Measurements from ENCODE around the gene ZBTB20.

The ZBTB20 gene

DNA sequence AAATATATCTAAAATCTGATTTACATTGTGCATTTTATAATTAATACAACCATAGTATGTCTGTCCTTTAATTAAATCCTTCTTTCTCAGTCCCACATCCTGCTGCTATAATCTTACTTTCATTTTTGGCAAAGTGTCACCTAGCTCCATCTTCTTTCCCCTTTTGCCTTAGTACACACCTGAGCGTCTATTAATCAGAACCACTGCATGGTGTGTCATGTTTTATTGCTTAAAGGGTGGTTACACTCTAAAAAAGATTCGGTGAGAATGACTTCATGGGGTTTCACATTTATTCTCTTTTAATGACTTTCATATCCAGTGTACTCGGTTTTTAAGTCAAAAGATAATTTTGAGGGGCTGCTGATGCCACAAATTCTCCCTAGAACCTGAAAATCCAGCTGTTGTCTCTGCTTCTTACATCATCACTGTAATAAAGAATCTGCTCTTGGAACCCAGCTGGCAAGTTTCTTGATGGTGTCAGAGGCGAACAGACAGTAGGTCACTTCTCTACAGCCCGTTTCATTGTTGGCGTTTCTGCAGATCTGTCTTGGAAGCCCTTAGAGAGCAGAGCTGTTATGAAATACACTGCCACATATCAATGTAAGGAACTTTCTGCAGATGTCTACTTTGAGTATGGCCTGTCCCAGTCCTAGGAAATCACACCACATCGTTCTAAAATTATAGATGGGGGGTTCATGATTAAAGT, 753.6 kb downstream of the ZBTB20 start:
- no peak for ATAC-seq
- DNase-seq: no peak
- Mint-ChIP-seq H3K4me3 (no peak overlapping the region), H3K9me3 (no peaks in the 10 kb centered on the region), H3K27me3 (no peaks in the 10 kb centered on the region), H3K4me1 (peaks cover 36% of the 10 kb centered on the region), H3K27ac (no peak overlapping the region), H3K36me3 (ENCODE audit: low read depth) (no peaks in the 10 kb centered on the region)

DNA sequence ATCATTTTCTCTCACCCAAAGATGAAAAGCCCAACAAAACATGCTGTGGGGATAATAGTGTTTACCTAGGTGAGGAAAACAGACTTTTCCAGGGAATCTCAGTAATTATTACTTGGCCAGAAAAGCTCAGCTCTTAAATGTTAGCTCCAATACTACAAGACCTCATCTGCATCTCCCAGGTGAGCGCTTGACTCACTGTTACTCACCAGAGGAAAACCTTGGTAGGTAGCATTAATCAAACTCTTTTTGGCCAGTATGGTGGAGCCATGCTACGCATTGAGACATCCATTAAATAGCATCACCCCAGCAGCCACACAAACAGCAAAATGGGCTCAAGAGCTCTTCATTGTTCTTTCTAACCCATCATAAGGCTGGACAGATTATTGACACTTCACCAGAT, 754.3 kb downstream of the ZBTB20 start:
- no peak overlapping the region for H3K4me3 Mint-ChIP-seq
- ATAC-seq: no peak
- H3K27ac Mint-ChIP-seq: no peak overlapping the region
- peaks cover 39% of the 10 kb centered on the region for H3K4me1 Mint-ChIP-seq
- no peaks in the 10 kb centered on the region for H3K27me3 Mint-ChIP-seq
- H3K36me3 Mint-ChIP-seq (ENCODE audit: low read depth): peaks cover 3% of the 10 kb centered on the region
- no peaks in the 10 kb centered on the region for H3K9me3 Mint-ChIP-seq
- no peak for DNase-seq

DNA sequence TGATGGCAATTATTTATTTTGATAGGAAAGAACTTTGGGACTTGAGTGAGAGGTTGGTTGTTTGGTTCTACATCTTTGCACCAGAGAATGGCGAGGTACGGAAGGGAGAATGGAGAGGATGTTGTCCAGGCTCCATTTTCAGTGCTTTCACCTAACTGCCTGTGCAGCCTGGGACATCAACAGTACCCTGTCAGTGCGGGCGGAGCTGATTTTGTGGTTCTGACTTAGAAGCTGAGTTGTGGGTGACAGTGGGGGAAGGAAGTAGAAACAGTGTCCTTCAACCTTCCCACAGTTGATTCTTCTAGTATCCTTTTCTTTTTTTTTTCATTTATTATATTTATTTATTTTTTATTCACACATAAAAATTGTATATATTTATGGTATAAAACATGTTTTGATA, 757.9 kb downstream of the ZBTB20 start:
- ATAC-seq (no peak), DNase-seq (no peak)
- no peaks in the 10 kb centered on the region for H3K27me3 Mint-ChIP-seq
- H3K9me3 Mint-ChIP-seq: no peaks in the 10 kb centered on the region
- peak overlapping the region; percentile 11 for H3K27ac Mint-ChIP-seq
- H3K4me3 Mint-ChIP-seq: no peak overlapping the region
- peaks cover 26% of the 10 kb centered on the region for H3K4me1 Mint-ChIP-seq
- H3K36me3 Mint-ChIP-seq (ENCODE audit: low read depth): peaks cover 3% of the 10 kb centered on the region

DNA sequence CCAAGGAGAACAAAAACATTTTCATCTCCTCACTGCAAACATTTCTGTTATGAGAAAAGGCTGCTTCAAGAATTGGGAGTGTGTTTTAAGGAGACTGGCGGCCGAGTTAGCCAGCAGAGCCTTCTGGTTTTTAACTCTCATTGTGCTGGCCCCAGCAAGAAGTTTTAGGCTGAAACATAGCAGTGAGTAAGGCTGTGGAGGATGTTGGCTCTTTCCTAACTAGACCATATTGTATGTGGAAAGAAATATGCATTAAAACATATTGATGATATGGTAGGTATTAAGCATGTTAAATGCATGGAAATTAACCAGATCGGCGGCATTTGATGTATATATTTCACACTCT, 762.6 kb downstream of the ZBTB20 start:
- H3K27me3 Mint-ChIP-seq: no peaks in the 10 kb centered on the region
- no peak for ATAC-seq
- H3K9me3 Mint-ChIP-seq: no peaks in the 10 kb centered on the region
- DNase-seq: no peak
- peak overlapping the region; percentile 81 for H3K27ac Mint-ChIP-seq
- H3K4me3 Mint-ChIP-seq: peak overlapping the region; percentile 51
- peaks cover 17% of the 10 kb centered on the region for H3K4me1 Mint-ChIP-seq
- peaks cover 3% of the 10 kb centered on the region for H3K36me3 Mint-ChIP-seq (ENCODE audit: low read depth)

DNA sequence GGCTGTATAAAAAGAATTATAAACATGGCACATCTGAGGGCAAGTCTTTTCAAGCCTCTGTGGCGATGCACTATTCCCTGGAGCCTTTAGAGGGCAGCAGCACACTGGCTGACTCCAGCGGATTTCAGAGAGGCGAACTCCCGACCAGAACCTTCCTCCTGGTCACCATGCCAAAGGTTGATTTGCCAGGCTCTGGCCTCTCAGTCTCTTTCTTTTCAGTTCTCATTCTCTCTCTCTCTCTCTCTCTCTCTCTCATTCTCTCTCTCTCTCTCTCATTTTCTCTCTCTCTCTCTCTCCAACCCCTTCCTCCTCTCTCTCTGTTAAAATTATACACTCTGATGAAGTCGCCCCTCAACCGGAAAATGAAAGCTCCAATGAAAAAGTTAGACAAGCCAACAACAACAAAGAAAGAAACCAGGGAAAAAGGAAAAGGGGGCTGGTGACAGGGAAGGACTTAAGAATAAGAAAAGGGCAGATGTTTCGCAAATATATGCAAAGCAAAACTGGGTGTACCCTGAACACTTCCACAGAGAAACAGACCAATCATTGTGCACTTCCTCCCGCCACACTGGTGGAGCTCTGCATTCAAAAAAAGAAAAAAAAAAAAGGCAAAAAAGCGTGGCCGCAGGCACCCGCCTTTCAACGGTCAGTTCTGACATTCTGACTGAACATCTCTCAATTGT, 763.1 kb downstream of the ZBTB20 start:
- H3K9me3 Mint-ChIP-seq: no peaks in the 10 kb centered on the region
- H3K36me3 Mint-ChIP-seq (ENCODE audit: low read depth): peaks cover 3% of the 10 kb centered on the region
- H3K4me1 Mint-ChIP-seq: peaks cover 15% of the 10 kb centered on the region
- ATAC-seq (peak; percentile 89), DNase-seq (peak; percentile 79)
- peak overlapping the region; percentile 81 for H3K27ac Mint-ChIP-seq
- peak overlapping the region; percentile 51 for H3K4me3 Mint-ChIP-seq
- no peaks in the 10 kb centered on the region for H3K27me3 Mint-ChIP-seq

DNA sequence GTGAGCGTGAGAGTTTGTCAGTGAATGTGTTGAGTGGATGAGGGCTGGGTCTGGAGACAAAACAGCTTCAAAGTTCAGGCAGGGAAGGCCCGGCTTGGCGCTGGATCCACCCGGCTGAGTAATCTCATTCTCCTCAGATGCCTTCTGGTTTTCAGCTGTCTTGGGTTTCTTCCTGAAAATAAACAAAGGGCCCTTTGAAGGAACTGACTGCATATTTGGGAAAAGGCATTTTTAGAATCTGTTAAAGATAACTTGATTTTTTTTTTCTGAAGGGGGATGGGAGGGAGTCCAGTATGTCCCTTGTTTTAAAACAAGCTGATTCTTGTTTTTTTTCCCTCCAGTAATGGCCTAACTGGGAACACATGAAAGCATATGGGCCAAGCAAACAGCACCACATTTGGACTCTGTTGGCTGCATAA, 766.8 kb downstream of the ZBTB20 start:
- H3K27me3 Mint-ChIP-seq: no peaks in the 10 kb centered on the region
- no peak for ATAC-seq
- no peak for DNase-seq
- peaks cover 10% of the 10 kb centered on the region for H3K4me1 Mint-ChIP-seq
- H3K4me3 Mint-ChIP-seq: no peak overlapping the region
- H3K9me3 Mint-ChIP-seq: no peaks in the 10 kb centered on the region
- H3K27ac Mint-ChIP-seq: no peak overlapping the region
- peaks cover 3% of the 10 kb centered on the region for H3K36me3 Mint-ChIP-seq (ENCODE audit: low read depth)

DNA sequence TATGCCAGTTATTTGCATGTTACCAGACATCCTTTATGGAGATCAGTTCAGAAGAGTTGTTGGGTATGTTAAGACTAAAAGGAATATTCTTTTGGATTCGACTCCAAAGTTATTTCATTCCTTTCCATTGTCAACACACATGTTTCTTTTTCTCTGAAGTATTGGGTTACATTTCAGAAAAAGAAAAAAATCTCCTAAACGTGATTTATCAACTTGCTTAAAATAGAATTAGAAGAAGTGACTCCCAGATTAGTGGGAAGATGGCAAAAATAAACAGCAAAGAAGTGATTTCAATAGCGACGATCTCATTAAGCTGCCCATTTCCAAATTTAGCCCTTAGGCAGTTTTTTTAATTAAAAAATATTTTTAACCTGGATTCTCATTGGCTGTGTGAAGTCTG, 767.8 kb downstream of the ZBTB20 start:
- no peak overlapping the region for H3K27ac Mint-ChIP-seq
- no peak overlapping the region for H3K4me3 Mint-ChIP-seq
- H3K9me3 Mint-ChIP-seq: no peaks in the 10 kb centered on the region
- H3K36me3 Mint-ChIP-seq (ENCODE audit: low read depth): peaks cover 3% of the 10 kb centered on the region
- peaks cover 6% of the 10 kb centered on the region for H3K4me1 Mint-ChIP-seq
- no peak for ATAC-seq
- no peak for DNase-seq
- no peaks in the 10 kb centered on the region for H3K27me3 Mint-ChIP-seq

DNA sequence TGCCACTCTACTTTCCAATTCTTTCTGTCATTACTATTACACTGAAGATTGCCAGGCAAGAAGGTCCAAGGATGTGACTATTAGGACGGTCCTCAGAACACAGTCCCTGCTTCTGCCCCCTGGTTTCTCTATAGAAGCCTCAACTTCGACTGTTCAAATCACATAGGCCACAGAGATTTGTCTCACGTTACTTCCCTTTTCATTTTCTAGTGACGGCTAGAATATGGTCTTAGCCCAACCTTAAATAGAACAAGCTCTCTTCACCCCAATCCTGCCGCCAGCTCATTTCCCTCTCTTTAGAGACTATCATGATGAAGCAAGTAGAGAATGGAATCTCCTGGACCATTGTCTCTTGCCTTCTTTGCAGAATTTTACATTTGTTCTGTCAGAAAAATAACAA, 768.3 kb downstream of the ZBTB20 start:
- DNase-seq (no peak), ATAC-seq (no peak)
- peaks cover 3% of the 10 kb centered on the region for H3K36me3 Mint-ChIP-seq (ENCODE audit: low read depth)
- no peaks in the 10 kb centered on the region for H3K9me3 Mint-ChIP-seq
- H3K4me1 Mint-ChIP-seq: peaks cover 2% of the 10 kb centered on the region
- no peak overlapping the region for H3K27ac Mint-ChIP-seq
- no peak overlapping the region for H3K4me3 Mint-ChIP-seq
- no peaks in the 10 kb centered on the region for H3K27me3 Mint-ChIP-seq

DNA sequence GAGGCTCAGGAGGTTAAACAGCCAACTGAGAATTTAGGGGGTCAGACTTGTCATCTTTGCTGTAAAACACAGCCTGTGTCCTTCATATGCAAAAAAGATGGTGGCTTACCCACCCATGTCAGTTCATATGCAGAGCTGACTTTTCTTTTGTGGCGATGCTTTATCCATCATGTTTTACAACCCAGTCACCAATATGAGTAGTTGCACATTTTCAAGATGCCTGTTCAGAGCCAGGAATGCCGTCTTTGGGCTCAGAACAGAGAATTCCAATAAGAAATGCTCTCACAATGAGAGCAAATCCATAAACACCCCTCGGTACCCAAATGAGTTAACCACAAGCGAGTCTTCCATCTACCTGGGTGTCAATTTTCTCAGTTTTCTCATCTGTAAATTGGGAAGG, 769.7 kb downstream of the ZBTB20 start:
- no peak overlapping the region for H3K27ac Mint-ChIP-seq
- DNase-seq (no peak), ATAC-seq (no peak)
- H3K4me1 Mint-ChIP-seq: peaks cover 2% of the 10 kb centered on the region
- no peaks in the 10 kb centered on the region for H3K9me3 Mint-ChIP-seq
- no peaks in the 10 kb centered on the region for H3K27me3 Mint-ChIP-seq
- H3K36me3 Mint-ChIP-seq (ENCODE audit: low read depth): peaks cover 3% of the 10 kb centered on the region
- H3K4me3 Mint-ChIP-seq: no peak overlapping the region

DNA sequence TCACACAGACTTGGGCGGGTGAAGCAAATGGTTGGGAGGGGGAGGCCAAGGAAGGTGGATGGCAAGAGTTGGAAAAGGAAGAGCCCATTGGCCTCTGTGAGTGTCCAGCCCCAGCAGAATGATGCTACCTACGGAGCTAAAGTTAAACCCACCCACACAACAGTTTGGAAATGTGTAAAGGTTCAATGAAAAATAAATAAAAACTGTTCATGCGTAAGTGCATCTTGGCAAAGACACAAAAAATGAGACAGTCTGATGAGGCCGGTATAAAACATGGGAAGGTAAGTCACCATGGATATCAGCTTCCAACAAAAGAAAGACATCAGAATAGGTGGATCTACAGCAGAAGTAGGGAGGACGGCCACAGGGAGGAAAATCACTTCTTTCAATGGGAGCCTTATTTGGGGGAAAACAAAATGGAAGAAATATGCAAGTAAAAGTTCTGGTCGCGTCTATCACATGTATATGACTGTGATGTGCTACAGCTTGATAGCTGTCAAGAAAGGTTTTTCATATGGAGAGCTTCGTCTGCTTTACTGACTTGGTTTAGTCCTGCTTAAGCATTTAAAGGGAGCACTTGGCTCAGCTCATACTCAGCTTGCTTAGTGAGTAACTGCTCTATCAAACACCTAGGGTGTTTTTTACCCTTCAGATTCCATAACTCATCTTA, 770.4 kb downstream of the ZBTB20 start:
- H3K4me1 Mint-ChIP-seq: peaks cover 2% of the 10 kb centered on the region
- no peaks in the 10 kb centered on the region for H3K9me3 Mint-ChIP-seq
- ATAC-seq (no peak), DNase-seq (no peak)
- peaks cover 3% of the 10 kb centered on the region for H3K36me3 Mint-ChIP-seq (ENCODE audit: low read depth)
- no peak overlapping the region for H3K4me3 Mint-ChIP-seq
- no peaks in the 10 kb centered on the region for H3K27me3 Mint-ChIP-seq
- H3K27ac Mint-ChIP-seq: no peak overlapping the region

DNA sequence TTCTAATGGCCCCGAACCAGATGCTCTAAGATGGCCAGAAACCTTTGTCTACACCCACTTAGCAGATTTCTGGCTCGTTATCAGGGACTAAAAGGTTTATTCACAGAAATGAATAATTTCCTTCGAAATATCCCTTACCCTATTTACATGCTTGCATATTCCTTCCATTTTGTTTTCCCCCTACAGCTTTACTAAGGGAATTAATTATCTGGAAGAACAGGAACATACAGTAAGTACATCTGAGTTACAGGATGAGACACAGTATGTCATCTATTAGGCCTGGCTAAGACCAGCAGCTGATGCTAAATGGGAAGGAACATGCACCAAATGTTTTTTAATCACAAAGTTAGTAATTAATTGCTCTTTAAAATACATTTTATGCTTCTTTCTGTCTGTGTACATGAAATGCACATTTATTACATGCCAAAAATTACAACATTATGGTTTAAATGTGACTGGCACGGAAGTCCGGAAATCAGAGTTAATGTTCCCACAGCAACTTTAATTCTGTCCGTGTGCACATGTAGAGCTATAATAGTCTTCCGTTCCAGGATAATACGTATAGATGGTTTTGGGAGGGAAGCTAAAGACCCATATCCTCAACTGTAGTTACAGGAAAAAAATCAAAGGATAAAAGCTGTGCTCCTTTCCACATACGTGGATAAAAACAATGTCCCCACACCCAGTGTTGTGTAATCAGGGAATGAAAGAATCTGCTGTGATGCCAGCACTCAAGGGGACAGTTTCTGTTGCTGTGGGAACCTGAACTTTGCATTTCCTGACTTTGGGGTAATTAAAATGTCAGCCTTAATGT, 771.3 kb downstream of the ZBTB20 start:
- H3K4me3 Mint-ChIP-seq: no peak overlapping the region
- H3K9me3 Mint-ChIP-seq: no peaks in the 10 kb centered on the region
- DNase-seq (no peak), ATAC-seq (no peak)
- H3K4me1 Mint-ChIP-seq: peaks cover 2% of the 10 kb centered on the region
- peaks cover 3% of the 10 kb centered on the region for H3K36me3 Mint-ChIP-seq (ENCODE audit: low read depth)
- H3K27ac Mint-ChIP-seq: no peak overlapping the region
- H3K27me3 Mint-ChIP-seq: no peaks in the 10 kb centered on the region

DNA sequence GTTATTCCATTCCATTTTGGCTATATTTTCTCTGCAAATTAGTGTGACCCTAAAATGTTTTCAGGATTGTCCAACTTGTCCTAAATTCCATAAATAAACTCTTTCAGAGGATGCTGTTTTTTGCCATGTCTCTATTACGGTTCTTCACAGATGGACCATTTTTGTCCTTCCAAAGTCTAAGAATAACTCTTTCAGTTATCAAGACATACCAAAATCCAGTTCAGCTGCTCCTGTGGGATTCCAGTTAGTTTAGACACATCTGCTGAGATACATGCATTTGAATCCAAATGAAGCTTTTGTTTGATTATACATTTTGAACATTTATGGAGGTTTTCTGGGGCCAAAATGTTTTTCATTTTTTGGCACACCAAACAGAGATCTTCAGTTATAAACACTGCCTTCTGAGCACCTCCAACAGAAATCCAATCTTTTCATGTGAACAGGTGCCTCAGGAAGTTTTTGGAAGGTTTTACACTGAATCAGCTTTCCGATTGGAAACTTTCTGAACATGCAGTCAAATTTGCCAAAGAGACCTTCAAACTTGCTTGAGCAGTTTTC, 772.6 kb downstream of the ZBTB20 start:
- H3K36me3 Mint-ChIP-seq (ENCODE audit: low read depth): peaks cover 3% of the 10 kb centered on the region
- no peak overlapping the region for H3K4me3 Mint-ChIP-seq
- H3K27ac Mint-ChIP-seq: no peak overlapping the region
- ATAC-seq (no peak), DNase-seq (no peak)
- peaks cover 2% of the 10 kb centered on the region for H3K4me1 Mint-ChIP-seq
- no peaks in the 10 kb centered on the region for H3K27me3 Mint-ChIP-seq
- H3K9me3 Mint-ChIP-seq: no peaks in the 10 kb centered on the region

DNA sequence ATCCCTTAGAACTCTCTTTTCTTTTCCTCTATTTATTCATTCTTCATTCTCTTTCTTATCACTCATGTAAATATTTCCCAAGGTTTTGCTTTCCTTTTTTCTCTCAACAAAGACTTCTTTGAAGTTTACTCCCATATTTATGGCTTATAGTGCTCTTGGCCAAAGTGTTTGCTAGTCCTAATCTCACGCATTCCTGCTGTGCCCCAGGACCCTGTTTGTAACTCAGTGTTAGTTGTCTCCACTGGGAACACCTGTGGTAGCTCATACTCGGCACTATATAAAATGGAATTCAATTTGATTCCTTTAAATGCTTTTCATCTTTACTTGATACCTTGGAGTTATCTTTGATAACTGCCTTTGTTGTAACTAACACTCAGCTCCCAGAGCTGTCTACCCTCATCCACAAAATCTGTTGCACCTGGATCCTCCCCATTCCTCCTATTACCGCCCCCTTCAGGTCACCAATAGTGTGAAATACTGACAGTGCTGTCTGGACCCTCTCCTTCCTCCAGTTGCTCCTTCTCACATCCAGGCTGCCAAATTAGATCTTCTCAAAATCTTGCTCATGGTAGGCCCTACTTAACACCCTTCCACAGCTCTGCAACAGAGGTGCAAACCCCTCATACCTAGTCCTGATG, 776.4 kb downstream of the ZBTB20 start:
- Mint-ChIP-seq H3K27me3 (no peaks in the 10 kb centered on the region), H3K27ac (no peak overlapping the region), H3K4me3 (no peak overlapping the region), H3K36me3 (ENCODE audit: low read depth) (peaks cover 2% of the 10 kb centered on the region), H3K4me1 (no peaks in the 10 kb centered on the region), H3K9me3 (no peaks in the 10 kb centered on the region)
- DNase-seq (no peak), ATAC-seq (no peak)

DNA sequence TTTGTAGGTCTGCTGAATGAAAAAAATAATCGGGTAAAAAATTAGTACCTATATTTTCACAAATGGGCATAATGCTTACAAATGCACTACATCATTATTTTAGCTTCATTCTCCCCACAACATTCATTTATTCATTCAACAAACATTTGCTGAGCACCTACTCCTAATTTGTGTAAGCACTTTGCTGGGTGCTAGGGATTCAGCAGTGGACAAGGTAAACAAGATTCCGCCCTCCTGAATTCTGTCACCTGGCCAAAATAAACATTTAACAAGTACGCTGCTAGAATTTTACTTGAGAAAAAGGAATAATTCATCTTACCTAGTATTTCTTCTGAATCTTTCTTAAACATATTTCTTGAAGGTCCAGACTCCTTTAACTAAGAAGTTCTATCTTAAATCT, 781.2 kb downstream of the ZBTB20 start:
- ATAC-seq: no peak
- peaks cover 2% of the 10 kb centered on the region for H3K36me3 Mint-ChIP-seq (ENCODE audit: low read depth)
- H3K4me1 Mint-ChIP-seq: peaks cover 19% of the 10 kb centered on the region
- no peaks in the 10 kb centered on the region for H3K27me3 Mint-ChIP-seq
- no peak overlapping the region for H3K4me3 Mint-ChIP-seq
- no peak for DNase-seq
- no peaks in the 10 kb centered on the region for H3K9me3 Mint-ChIP-seq
- no peak overlapping the region for H3K27ac Mint-ChIP-seq

Measured in activated naive CD8-positive, alpha-beta T cell treated with anti-CD3 and anti-CD28 coated beads, Interleukin-2, amount 50 U/mL, for 24 hours (primary cell).